ENCODE results near the gene ANKRD34C. TPM values are rescaled to one million over a fixed set of nuclear protein-coding genes. Genes with fewer than 3 reads are reported as not detected.

Gene ANKRD34C
- total RNA-seq, 1 donor from 2014 or later, result not detected

DNA sequence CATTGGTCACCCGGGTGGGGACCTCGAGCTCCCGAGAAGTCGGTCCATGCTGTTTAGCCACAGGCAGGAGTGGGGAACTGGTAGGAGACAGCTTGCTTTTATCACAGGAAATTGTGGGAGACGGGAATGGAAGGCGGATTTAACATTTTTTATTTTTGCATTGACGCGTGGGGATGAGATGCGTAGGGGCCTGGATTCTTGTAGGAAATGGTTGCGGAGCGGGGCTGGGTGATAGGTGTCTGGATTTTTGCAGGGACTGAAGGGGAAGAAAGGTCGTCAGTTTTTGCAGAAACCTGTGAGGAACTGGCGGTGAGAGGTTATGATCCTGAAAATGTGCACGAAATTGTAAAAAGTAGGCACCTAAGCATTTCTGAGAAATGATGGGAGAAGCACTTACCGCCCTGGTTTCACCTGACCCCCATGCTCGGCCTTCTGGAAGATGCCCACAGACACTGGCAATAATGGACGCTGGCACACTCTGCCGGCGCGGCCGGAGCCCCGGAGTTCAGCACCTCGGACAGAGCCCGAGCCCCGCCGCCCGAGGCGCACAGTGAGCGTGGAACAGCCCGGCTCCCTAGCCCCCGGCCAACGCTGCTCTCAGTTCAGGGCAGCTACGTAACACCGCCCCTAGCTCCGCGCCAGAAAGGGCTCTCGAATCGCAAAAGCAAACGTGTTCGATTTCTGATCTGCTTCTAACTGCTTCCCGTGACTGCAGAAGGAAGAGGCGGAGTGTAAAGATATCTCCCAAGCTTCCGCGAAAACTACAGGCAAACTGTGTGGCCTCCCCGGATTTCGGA, 928 bp downstream of the ANKRD34C start:
- H3K27me3 ChIP-seq (ENCODE audit: low read depth), result peaks cover 62% of the 10 kb centered on the region
- no peaks in the 10 kb centered on the region for H3K9me3 ChIP-seq
- no peak overlapping the region for H3K27ac ChIP-seq
- no peak overlapping the region for H3K4me3 ChIP-seq
- TF ChIP-seq, protein P1, sequence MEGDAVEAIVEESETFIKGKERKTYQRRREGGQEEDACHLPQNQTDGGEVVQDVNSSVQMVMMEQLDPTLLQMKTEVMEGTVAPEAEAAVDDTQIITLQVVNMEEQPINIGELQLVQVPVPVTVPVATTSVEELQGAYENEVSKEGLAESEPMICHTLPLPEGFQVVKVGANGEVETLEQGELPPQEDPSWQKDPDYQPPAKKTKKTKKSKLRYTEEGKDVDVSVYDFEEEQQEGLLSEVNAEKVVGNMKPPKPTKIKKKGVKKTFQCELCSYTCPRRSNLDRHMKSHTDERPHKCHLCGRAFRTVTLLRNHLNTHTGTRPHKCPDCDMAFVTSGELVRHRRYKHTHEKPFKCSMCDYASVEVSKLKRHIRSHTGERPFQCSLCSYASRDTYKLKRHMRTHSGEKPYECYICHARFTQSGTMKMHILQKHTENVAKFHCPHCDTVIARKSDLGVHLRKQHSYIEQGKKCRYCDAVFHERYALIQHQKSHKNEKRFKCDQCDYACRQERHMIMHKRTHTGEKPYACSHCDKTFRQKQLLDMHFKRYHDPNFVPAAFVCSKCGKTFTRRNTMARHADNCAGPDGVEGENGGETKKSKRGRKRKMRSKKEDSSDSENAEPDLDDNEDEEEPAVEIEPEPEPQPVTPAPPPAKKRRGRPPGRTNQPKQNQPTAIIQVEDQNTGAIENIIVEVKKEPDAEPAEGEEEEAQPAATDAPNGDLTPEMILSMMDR (IDR thresholded peaks at IDR 0.05), result no peak
- no peaks in the 10 kb centered on the region for H3K36me3 ChIP-seq
- intact Hi-C loops (cut with DNase I), result no loop called here
- DNase-seq (no peak), ATAC-seq (peak; percentile 65 to 81)
- no peaks in the 10 kb centered on the region for H3K4me1 ChIP-seq

DNA sequence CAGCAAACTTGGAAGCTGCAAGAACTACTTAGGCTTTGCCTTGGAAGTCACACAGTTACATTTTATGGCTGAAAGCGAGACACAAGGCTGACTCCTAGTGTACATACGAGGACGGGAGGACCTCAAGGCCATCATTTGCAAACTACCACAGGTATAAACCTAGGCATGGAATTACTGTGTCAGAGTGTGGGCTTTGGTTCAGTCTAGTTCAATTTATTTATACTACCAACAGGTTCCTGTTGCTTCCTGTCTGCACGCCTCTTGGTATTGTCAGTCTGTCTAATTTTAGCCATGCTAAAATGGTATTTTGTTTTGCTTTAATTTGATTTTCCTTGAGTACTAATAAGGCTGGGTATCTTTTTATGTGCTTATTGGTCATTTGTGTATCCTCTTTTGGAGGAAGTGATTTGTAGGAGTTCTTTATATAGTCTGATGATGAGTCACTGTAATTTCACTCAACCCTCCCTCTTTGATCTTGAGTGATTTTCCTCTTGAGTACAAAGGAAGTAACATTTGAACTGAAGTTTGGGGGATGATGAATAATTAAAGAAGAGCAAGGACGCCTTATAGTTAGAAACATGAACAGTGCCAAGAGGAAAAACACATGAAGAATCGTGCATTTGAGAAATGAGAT, 8.2 kb downstream of the ANKRD34C start:
- no peak for DNase-seq
- Histone ChIP-seq H3K27ac (no peak overlapping the region), H3K4me1 (no peaks in the 10 kb centered on the region), H3K9me3 (no peaks in the 10 kb centered on the region), H3K27me3 (ENCODE audit: low read depth) (peaks cover 18% of the 10 kb centered on the region), H3K36me3 (no peaks in the 10 kb centered on the region), H3K4me3 (no peak overlapping the region)
- ATAC-seq, result no peak
- intact Hi-C loops (cut with DNase I), result no loop called here
- TF ChIP-seq, protein P1 (IDR thresholded peaks at IDR 0.05), result no peak

GRCh38 chr15:79292011-79292410, 9.5 kb downstream of the ANKRD34C start:
- no peak for DNase-seq
- intact Hi-C loops (cut with DNase I), result no loop called here
- Histone ChIP-seq H3K27me3 (ENCODE audit: low read depth) (peaks cover 16% of the 10 kb centered on the region), H3K4me3 (no peak overlapping the region), H3K27ac (no peak overlapping the region), H3K9me3 (no peaks in the 10 kb centered on the region), H3K4me1 (no peaks in the 10 kb centered on the region), H3K36me3 (no peaks in the 10 kb centered on the region)
- no peak for ATAC-seq
- TF ChIP-seq, protein P1 (IDR thresholded peaks at IDR 0.05), result no peak

GRCh38 chr15:79294075-79294474, 11.6 kb downstream of the ANKRD34C start:
- ATAC-seq, result no peak
- Histone ChIP-seq H3K4me3 (no peak overlapping the region), H3K4me1 (no peaks in the 10 kb centered on the region), H3K9me3 (no peaks in the 10 kb centered on the region), H3K27me3 (ENCODE audit: low read depth) (peaks cover 9% of the 10 kb centered on the region), H3K27ac (no peak overlapping the region), H3K36me3 (no peaks in the 10 kb centered on the region)
- TF ChIP-seq, protein P1 (IDR thresholded peaks at IDR 0.05), result no peak
- intact Hi-C loops (cut with DNase I), result no loop called here
- no peak for DNase-seq

DNA sequence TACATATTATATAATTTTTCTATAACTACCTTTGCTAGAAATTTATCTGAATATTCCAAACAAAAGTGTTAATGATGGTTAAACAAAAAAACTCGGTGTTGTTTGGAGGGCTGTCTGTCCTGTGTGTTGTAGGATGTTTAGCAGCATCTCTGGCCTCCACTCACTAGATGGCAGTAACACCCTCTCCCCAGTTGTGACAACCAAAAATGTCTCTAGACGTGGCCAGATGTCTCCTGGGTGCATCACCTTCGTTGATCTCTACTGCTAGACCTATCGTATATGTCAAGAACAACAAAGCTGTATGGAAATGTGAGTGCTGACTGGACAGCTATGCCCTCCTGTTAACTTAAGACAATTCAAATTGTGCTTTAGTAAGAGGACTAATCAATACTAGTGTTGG, 14.1 kb downstream of the ANKRD34C start:
- no peak overlapping the region for H3K27ac ChIP-seq
- no peaks in the 10 kb centered on the region for H3K4me1 ChIP-seq
- intact Hi-C loops (cut with DNase I), result no loop called here
- ATAC-seq (no peak), DNase-seq (no peak)
- no peak overlapping the region for H3K4me3 ChIP-seq
- no peaks in the 10 kb centered on the region for H3K9me3 ChIP-seq
- no peaks in the 10 kb centered on the region for H3K36me3 ChIP-seq
- TF ChIP-seq, protein P1 (IDR thresholded peaks at IDR 0.05), result no peak
- peaks cover 21% of the 10 kb centered on the region for H3K27me3 ChIP-seq (ENCODE audit: low read depth)

All from lower lobe of right lung (tissue), 2 donors.